HG03159 (cell line): ENCODE measurements around the gene PSMD4.
"Not testable (repeated sequence)": the region's sequence is repeated elsewhere in the genome, so short reads cannot be mapped to it uniquely, and the experiment has no call there.

Experiments used
- ATAC-seq: cut with Tn5 transposase; IDR thresholded peaks from one replicate; pipeline ENCODE4 v1.9.1; 2021; ENCODE audit warnings: mild to moderate bottlenecking, moderate library complexity; ENCODE audit not compliant: unreplicated experiment

The PSMD4 gene

DNA sequence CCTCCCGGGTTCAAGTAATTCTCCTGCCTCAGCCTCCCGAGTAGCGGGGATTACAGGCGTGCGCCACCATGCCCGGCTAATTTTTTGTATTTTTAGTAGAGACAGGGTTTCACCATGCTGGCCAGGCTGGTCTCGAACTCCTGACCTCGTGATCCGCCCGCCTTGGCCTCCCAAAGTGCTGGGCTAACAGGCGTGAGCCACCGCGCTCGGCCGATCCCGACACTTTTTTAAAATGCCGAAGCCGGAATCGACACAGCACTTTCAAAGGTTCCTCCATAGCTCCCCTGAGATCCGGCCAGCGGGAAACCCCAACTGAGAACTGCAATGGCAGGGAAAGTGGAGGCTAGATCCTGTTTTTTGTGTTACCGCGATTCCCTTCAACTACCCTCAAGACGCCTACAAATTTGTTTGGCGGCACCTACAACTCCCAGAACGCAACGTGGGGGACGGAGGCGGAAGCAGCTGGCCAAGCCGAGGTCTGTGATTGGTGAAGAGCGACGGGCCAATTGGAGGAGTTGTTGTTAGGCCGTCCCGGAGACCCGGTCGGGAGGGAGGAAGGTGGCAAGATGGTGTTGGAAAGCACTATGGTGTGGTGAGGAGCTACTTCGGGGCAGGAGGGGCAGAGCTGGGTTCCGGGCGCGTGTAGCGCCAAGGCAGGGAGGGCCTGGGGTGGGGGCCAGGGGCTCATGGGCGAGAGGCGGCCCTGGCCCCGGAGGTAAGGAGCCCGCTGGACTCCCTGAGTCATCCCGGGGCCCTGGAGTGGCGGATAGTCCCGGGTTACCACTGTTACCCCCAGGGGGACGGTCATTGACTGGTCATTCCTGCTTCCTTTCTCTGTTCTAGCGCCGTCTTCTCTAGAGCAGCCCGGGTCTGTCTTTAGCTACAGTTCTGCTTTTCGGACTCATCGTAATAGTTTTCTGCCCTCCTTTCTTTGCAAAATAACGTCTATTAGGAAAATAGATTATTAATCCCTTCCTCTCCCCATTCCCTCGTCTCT is at the start of gene PSMD4:
PSMD4 (plus strand) TSS at position 518 of the 997 bp plus-strand sequence; CDS start at position 567, 49 bp downstream.
- peak; percentile 92 for ATAC-seq

GRCh38 chr1:151205381-151205965 is 49.1 kb upstream of the PSMD4 start:
- not testable (repeated sequence) for ATAC-seq

DNA sequence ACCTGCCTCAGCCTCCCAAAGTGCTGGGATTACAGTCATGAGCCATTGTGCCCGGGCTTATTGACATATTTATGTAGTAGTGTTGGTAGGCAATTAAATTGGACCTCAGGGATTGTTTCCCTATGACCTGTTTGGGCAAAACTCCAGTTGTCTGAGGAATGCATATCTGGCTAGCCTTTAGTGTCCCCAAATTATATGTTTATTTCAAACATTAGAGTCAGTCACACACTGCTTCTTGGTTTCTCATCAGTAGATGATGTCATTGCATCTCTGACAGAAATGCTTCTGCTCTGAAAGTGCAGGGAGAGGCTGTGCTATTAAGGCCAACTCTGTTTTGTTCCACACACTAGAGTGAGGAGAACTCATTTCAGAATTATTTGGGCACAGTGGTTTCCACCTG is 43.7 kb upstream of the PSMD4 start:
- ATAC-seq, result no peak

GRCh38 chr1:151211972-151212705 is 42.4 kb upstream of the PSMD4 start:
- no peak for ATAC-seq

GRCh38 chr1:151213560-151213959 is 41.0 kb upstream of the PSMD4 start:
- ATAC-seq, result no peak

DNA sequence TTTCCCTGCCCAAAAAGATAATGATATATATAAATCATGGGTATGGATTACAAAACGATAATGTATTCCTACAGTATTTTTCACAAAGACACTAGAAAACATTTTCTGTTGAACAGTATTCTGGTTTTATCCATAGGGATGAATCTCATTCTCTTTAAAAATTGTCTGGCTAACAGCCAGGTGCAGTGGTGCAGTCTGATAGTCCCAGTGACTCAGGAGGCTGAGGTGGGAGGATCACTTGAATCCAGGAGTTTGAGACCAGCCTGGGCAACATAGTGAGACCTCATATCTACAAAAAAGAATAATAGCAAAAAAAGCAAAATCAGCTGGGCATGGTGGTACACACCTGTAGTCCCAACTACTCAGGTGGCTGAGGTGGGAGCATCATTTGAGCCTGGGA is 32.9 kb upstream of the PSMD4 start:
- no peak for ATAC-seq

- no peak for ATAC-seq
Measured at GRCh38 chr1:151222130-151222529, 32.4 kb upstream of the PSMD4 start.

- no peak for ATAC-seq
Measured at GRCh38 chr1:151235235-151235634, 19.3 kb upstream of the PSMD4 start.

DNA sequence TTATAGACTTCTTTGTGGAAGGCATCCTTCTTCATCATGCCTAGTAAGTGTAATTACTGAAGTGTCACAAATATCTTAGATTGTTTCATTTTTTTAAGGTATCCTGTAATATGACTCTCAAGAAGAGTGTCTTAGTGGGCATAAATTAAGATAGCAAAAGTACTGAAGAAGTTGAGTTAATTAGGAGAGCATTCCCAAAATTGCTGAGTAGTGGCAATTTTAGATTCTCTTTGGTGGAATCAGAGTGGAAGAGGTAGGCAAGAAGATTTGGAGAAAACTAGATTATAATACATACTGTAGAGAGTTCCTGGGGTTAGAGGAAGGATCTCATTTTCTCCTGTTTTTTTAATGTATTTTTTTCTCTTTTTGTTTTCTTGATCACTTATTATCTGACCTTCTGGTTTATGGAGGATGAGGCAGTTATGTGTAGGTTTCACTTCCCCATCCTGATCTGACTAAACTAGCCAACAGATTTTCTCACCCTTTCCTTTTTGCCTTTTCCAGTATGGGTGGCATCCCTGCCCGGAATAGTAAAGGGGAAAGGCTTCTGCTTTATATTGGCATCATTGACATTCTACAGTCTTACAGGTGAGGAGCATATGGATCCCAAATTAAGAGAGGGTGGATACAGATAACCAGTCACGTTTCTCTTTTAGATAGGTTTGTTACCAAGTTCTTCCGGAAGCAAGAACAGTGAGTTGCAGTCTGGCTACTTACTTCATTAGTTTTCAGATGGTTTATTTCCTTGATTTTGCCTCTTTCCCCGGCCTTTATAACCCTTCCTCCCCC is 16.7 kb upstream of the PSMD4 start:
- ATAC-seq, result no peak

DNA sequence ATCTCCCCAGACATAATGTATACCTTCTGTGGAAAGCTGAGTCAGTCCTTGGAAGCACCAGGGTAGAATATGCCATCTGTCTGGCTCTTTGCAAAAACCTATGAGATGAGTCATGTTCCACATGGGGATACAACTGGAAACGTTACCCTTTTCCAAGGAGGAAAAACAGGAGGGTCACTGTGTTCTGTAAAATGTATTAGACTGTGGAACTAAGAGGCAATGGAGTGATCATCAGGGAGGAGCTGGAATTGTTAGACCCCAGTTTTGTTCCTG is 16.1 kb upstream of the PSMD4 start:
- no peak for ATAC-seq

DNA sequence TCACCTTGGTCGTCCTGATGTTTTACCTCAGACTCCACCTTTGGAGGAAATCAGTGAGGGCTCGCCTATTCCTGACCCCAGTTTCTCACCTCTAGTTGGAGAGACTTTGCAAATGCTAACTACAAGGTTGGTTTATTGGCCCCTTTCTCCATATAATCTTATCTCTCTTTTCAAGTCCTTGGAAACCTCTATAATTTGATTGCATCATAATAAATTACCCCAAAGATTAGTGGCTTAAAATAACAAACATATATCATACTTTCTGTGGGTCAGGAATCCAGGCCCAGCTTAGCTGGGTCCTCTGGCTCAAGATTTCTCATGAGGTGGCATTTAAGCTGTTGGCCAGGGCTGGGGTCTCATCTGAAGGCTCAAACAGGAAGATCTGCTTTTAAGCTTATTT is 12.1 kb upstream of the PSMD4 start:
- ATAC-seq, result no peak

- ATAC-seq, result no peak
Measured at GRCh38 chr1:151243683-151244216, 10.8 kb upstream of the PSMD4 start.

GRCh38 chr1:151246786-151247185 is 7.7 kb upstream of the PSMD4 start:
- ATAC-seq, result no peak

GRCh38 chr1:151251656-151252470 is 2.7 kb upstream of the PSMD4 start:
- ATAC-seq, result no peak

DNA sequence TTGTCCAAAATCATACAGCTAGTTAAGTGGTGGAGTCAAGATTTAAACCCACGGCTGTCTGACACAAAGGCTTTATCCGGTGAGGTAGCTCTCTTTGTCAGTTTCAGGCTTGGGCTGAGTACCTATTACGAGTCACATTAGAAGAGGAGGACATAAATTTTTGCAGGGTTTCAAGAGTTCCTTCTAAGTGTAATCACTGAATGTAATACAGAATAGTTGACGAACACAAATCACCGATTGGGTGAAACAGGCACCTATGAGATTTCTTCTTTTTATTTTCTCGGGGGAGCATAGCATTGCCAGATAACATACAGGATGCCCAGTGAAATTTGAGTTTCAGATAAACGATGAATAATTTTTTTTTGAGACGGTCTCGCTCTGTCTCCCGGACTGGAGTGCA is 847 bp downstream of the PSMD4 start:
- ATAC-seq, result no peak

DNA sequence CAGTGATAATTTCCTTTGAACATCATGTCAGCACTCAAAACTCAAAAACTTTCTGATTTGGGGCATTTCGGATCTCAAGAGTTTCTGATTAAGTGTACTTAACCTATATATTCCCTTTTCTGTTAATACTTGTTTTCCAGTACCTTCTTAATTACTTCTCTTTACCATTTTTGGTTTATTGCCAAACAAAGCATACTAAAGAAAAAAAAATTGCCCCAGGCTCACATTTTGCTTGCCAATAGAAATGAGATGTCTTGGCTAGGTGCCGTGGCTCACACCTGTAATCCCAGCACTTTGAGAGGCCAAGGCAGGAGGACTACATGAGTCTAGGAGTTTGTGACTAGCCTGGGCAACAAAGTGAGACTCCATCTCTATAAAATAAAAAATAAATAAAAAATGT is 4.8 kb downstream of the PSMD4 start:
- no peak for ATAC-seq

DNA sequence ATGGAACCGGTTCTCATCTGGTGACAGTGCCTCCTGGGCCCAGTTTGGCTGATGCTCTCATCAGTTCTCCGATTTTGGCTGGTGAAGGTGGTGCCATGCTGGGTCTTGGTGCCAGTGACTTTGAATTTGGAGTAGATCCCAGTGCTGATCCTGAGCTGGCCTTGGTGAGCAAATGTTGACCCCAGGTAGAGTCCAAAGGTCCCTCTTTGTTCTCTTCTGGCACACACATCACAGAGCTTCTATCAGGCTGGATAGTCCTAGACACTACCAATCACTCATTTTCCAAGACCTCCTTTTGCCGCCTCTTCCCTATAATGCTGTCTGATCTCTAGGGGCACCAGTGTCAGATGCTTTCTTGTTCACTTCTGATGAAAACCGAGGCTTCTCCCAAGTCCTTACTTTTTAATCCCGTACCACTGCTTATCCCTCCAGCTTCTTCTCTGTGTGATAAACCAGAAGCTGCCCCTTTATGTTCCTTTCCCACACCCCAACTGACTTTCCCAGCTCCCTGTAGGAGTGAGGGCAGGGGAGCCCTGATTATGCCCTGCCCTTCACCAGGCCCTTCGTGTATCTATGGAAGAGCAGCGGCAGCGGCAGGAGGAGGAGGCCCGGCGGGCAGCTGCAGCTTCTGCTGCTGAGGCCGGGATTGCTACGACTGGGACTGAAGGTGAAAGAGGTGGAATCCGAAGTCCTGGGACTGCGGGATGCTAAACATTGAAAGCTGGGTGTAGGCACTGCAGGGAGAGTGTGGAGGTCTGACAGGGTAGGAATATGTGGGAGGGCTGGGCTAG is 11.1 kb downstream of the PSMD4 start:
- no peak for ATAC-seq

DNA sequence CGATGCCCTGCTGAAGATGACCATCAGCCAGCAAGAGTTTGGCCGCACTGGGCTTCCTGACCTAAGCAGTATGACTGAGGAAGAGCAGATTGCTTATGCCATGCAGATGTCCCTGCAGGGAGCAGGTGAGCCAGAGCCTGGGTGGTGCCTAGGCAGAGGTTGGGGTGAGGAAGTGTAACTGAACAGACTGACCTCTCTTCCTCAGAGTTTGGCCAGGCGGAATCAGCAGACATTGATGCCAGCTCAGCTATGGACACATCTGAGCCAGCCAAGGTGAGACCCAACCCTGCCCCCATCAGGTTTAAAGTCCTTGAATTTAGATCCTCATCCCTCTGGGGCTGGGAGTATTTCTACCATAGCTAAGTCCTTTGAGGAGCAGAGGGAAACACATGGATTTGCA is 11.8 kb downstream of the PSMD4 start:
- no peak for ATAC-seq

DNA sequence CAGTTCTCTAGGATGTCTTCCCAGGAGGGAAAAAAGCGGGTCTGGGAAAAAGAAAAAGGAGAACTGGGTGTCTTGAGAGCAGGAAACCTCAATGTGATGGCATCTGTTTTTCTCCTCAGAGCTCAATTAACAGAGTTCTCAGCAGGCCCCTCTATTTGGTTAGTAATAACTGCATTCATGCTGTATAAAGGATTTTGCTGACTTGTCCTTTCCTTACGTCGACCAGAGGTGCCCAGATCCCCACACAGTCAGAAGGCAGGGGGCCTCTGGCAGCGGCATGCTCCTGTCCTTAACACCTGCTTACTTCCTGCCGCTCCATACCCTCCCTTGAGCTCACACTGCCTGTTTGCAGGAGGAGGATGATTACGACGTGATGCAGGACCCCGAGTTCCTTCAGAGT is 12.3 kb downstream of the PSMD4 start:
- ATAC-seq, result no peak
